GM19193 (cell line): ENCODE data around the gene RDH16.

Experiments used
- POLR2A ChIP-seq: IDR thresholded peaks from 4 replicates; pipeline ENCODE4 v1.6.1; 2011; ENCODE audit not compliant: insufficient read depth, insufficient read length; ENCODE audit errors: extremely low read depth

The RDH16 gene

DNA sequence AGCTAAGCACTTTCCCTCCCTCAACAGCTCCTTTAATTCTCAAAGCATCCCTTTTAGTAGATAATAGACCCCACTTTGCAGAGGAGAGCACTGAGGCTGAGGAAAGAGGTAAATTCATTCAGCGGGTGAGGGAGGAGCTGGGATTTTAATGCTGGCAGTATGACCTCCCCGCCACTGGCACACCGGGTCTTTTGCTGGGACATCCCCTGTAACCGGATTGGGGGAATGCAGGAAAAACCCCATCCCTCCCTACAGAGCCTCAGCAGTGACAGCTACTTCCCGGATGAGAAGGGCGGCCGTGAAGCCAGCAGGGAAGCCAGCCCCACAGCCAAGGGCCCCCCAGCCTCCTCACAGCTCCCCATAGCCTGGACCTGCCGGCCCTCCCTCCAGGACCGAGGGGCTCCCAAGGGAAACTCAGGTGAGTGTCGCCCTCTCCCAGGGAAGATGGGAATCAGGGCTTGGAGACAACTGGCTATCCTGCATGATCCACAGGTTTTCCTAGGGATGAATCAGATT lies 36.9 kb upstream of the RDH16 start:
- TF ChIP-seq POLR2A: no peak

DNA sequence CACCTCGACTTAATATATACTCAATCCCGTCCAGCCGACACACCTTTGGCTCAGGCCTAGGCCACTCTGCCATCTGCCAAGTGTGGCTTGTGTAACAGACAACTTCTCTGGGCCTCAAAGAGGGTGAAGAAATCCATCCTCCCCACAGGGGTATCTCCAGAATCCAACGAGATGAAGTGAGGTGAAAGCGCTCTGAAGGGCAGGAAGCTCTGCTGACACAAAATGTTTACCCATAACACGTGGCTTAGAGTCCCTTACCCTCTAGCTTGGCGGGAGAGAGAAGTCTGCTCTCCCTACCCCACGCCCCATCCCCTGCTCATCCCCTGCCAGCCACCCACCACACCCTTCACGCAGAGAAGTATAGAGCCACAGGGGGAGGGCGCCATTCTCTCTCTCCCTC lies 35.9 kb upstream of the RDH16 start:
- TF ChIP-seq POLR2A: no peak

- no peak for TF ChIP-seq POLR2A
These were observed 34.2 kb upstream of the RDH16 start for GRCh38 chr12:56991319-56992246.

- TF ChIP-seq POLR2A: no peak
These were observed 33.4 kb upstream of the RDH16 start for GRCh38 chr12:56990648-56991318.

DNA sequence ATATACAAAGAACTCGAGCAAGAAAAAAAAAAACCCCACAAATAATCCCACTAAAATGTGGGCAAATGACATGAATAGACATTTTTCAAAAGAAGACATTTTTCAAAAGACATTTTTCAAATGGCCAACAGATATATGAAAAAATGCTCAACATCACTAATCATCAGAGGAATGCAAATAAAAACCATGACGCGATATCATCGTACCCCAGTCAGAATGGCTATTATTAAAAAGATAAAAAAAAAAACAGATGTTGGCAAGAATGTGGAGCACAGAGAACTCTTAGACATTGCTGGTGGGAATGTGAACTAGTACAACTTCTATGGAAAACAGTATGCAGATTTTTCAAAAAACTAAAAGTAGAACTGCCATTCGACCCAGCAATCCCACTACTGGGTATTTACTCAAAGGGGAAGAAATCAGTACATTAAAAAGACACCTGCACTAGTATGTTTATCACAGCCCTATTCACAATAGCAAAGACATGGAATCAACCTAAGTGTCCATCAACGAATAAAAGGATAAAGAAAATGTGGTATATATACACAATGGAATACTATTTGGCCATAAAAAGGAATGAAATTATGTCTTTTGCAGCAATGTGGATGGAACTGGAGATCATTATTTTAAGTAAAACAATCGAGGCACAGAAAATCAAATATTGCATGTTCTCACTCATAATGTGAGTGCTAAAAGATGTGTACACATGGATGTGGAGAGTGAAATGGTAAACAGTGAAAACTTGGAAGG lies 32.6 kb upstream of the RDH16 start:
- TF ChIP-seq POLR2A: no peak

GRCh38 chr12:56988207-56988739 lies 30.9 kb upstream of the RDH16 start:
- no peak for TF ChIP-seq POLR2A

- TF ChIP-seq POLR2A: no peak
These were observed 30.2 kb upstream of the RDH16 start for GRCh38 chr12:56987551-56988053.

- TF ChIP-seq POLR2A: no peak
These were observed 29.6 kb upstream of the RDH16 start for GRCh38 chr12:56987011-56987410.

DNA sequence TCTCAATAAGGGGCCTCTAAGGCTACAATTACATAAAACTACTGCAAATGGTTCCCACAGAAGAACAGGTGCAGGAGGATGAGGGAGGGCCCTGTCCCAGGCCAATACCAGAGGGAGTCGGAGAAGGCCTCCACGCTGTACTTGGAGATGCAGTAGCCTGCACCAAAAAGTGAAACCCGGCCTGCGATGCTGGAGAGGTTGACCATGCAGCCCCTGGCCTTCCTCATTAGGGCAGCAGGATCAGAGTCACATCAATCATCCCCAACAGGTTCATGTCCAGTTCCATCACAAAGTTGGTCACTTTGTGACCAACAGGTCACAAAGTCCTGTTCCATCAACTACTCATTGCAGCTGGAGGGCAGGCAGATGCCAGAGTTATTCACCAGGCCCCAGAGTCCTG lies 26.0 kb upstream of the RDH16 start:
- no peak for TF ChIP-seq POLR2A

DNA sequence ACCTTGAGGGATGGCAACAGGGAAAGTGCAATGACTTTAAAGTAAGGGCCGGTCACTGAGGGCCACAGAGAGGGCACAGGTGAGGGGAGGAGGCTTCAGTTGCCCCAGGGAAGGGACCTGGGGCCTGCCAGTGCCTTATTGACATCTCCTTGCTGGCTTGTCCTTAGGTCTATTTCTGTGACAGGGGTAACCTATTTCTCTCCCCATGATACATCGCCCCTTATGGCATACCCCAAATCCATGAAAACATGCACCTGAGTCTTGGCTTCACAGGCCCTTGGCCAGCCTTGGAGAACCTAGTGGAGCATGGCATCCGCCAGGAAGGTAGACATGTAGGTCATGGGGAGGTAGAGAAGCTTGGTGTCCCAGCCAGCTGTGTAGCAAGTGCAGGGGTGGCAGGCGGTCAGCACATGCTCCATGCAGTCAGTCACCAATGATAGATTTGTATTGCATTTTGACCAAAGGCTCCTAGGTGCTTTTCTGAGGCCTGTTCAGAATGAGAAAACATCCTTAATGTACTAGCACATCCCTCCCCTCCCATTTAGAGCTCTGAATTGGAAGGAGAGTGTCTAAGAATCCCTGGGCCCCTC lies 23.6 kb upstream of the RDH16 start:
- TF ChIP-seq POLR2A: no peak

DNA sequence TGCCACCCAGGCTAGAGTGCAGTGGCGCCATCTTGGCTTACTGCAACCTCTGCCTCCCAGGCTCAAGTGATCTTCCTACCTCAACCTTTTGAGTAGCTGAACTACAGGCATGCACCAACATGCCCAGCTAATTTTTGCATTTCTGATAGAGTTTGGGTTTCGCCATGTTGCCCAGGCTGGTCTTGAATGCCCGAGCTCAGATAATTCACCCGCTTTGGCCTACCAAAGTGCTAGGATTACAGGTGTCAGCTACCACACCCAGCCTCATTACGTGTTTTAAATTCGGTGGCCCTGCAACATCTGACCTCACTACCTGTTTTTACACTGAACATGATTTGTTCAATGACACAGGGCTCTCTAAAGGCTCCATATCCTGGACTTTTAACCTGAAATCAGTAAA lies 22.9 kb upstream of the RDH16 start:
- TF ChIP-seq POLR2A: no peak

GRCh38 chr12:56979628-56980027 lies 22.2 kb upstream of the RDH16 start:
- TF ChIP-seq POLR2A: no peak

- no peak for TF ChIP-seq POLR2A
These were observed 21.2 kb upstream of the RDH16 start for GRCh38 chr12:56978397-56979138.

GRCh38 chr12:56958422-56958821 lies 1.0 kb upstream of the RDH16 start:
- TF ChIP-seq POLR2A: no peak
